ENCODE measurements around the gene TRERF1.

GRCh38 chr6:42313038-42313437 lies 138.7 kb downstream of the TRERF1 start:
- TF ChIP-seq ZNF274 (IDR thresholded peaks at IDR 0.05; ENCODE audit: low read depth, low read length) (no peak), YY1 (IDR thresholded peaks at IDR 0.05; ENCODE audit: insufficient read depth, insufficient read length) (no peak)

All from NT2/D1 (cell line).